WTC11 (cell line): ENCODE results near the gene TAX1BP3. TPM values are rescaled to one million over a fixed set of nuclear protein-coding genes. Genes with fewer than 3 reads are reported as not detected.

ENCODE experiments used
- ATAC-seq: fragments of 200-7000 bp; cut with Tn5 transposase; 2 replicates; pipeline ENCODE4 v1.10.0; 2021; ENCODE audit warnings: mild to moderate bottlenecking, moderate library complexity
- CTCF ChIA-PET: fragments of 300-600 bp; sonication (Branson Sonifier 250); formaldehyde crosslinking; loops from one replicate; lab custom pipeline; 2021; ENCODE audit warnings: antibody characterized with exemption; lab: Charles Lee
- POLR2A ChIA-PET: fragments of 350-600 bp; sonication (Branson Sonifier 250); formaldehyde crosslinking; loops from one replicate; lab custom pipeline; 2021; ENCODE audit warnings: antibody characterized with exemption; lab: Charles Lee
- DNase-seq: peaks from one replicate; pipeline ENCODE4 v3.0.0; 2021; ENCODE audit warnings: low spot score
- H3K27ac Mint-ChIP-seq: 2 replicates; pipeline ENCODE4 v1.8.0; 2021; ENCODE audit warnings: mixed read lengths
- H3K27me3 Mint-ChIP-seq: 2 replicates; pipeline ENCODE4 v1.8.0; 2021; ENCODE audit warnings: low read depth, mild to moderate bottlenecking, moderate library complexity, mixed read lengths
- H3K36me3 Mint-ChIP-seq: 2 replicates; pipeline ENCODE4 v1.8.0; 2021; ENCODE audit warnings: mixed read lengths
- H3K4me1 Mint-ChIP-seq: 2 replicates; pipeline ENCODE4 v1.8.0; 2022; ENCODE audit warnings: mixed read lengths
- H3K4me3 Mint-ChIP-seq: 2 replicates; pipeline ENCODE4 v1.8.0; 2021; ENCODE audit warnings: mild to moderate bottlenecking, moderate library complexity, mixed read lengths
- H3K9me3 Mint-ChIP-seq: 2 replicates; pipeline ENCODE4 v1.8.0; 2021; ENCODE audit warnings: mixed read lengths
- E2F1 ChIP-seq: sonication (generic); formaldehyde crosslinking; IDR thresholded peaks from 2 replicates; pipeline ENCODE4 v1.8.0; 2022; ENCODE audit warnings: mild to moderate bottlenecking, missing genetic modification reagents
- ESRRA ChIP-seq: sonication (generic); formaldehyde crosslinking; IDR thresholded peaks from 2 replicates; pipeline ENCODE4 v1.8.1; 2022; ENCODE audit warnings: mild to moderate bottlenecking, missing genetic modification reagents, borderline replicate concordance
- KAT7 ChIP-seq: sonication (generic); formaldehyde crosslinking; IDR thresholded peaks from 2 replicates; pipeline ENCODE4 v1.8.1; 2023; ENCODE audit warnings: missing genetic modification reagents, mild to moderate bottlenecking, borderline replicate concordance
- NFE2L1 ChIP-seq: sonication (generic); formaldehyde crosslinking; IDR thresholded peaks from 2 replicates; pipeline ENCODE4 v1.8.1; 2023; ENCODE audit warnings: missing genetic modification reagents
- NFYB ChIP-seq: sonication (generic); formaldehyde crosslinking; conservative IDR thresholded peaks from 2 replicates; pipeline ENCODE4 v1.8.0; 2022; ENCODE audit warnings: low read depth, missing genetic modification reagents
- PRRX2 ChIP-seq: fragments of 250-450 bp; sonication (Bioruptor Pico); IDR thresholded peaks from 2 replicates; pipeline ENCODE4 v1.8.0; 2021; ENCODE audit warnings: mild to moderate bottlenecking
- SOX15 ChIP-seq: fragments of 250-450 bp; sonication (Bioruptor Pico); IDR thresholded peaks from 2 replicates; pipeline ENCODE4 v1.9.0; 2021; ENCODE audit warnings: mild to moderate bottlenecking
- TP53 ChIP-seq: sonication (generic); formaldehyde crosslinking; IDR thresholded peaks from 2 replicates; pipeline ENCODE4 v1.8.1; 2023; ENCODE audit warnings: mild to moderate bottlenecking, missing genetic modification reagents
- USF2 ChIP-seq: sonication (generic); formaldehyde crosslinking; IDR thresholded peaks from 2 replicates; pipeline ENCODE4 v1.8.1; 2023; ENCODE audit warnings: mild to moderate bottlenecking, missing genetic modification reagents, moderate library complexity
- ZBTB43 ChIP-seq: sonication (generic); formaldehyde crosslinking; IDR thresholded peaks from 2 replicates; pipeline ENCODE4 v1.8.1; 2023; ENCODE audit warnings: mild to moderate bottlenecking, missing genetic modification reagents
- ZNF219 ChIP-seq: sonication (generic); formaldehyde crosslinking; IDR thresholded peaks from 2 replicates; pipeline ENCODE4 v1.8.0; 2023; ENCODE audit warnings: missing genetic modification reagents, mild to moderate bottlenecking, borderline replicate concordance
- ZNF263 ChIP-seq: sonication (generic); formaldehyde crosslinking; IDR thresholded peaks from 2 replicates; pipeline ENCODE4 v1.8.1; 2022; ENCODE audit warnings: low read depth, mild to moderate bottlenecking, moderate library complexity, missing genetic modification reagents
- ZNF423 ChIP-seq: fragments of 250-450 bp; sonication (Bioruptor Pico); IDR thresholded peaks from 2 replicates; pipeline ENCODE4 v2.1.2; 2022; ENCODE audit warnings: mild to moderate bottlenecking, moderate library complexity
- total RNA-seq: library from RNA; stranded (reverse); gene quantifications from 3 replicates; pipeline ENCODE4 v1.2.3, GENCODE V29; 2021
- TF ChIP-seq, protein P1 (sequence below): sonication (generic); formaldehyde crosslinking; IDR thresholded peaks from 2 replicates; pipeline ENCODE4 v1.8.1; 2023; ENCODE audit warnings: mild to moderate bottlenecking, missing genetic modification reagents, borderline replicate concordance
- TF ChIP-seq, protein P2 (sequence below): fragments of 250-450 bp; sonication (Bioruptor Pico); IDR thresholded peaks from 2 replicates; pipeline ENCODE4 v1.9.0; 2021; ENCODE audit warnings: mild to moderate bottlenecking
- TF ChIP-seq, protein P3 (sequence below): fragments of 250-450 bp; sonication (Bioruptor Pico); IDR thresholded peaks from 2 replicates; pipeline ENCODE4 v1.9.0; 2021; ENCODE audit warnings: mild to moderate bottlenecking, borderline replicate concordance
- TF ChIP-seq, protein P4 (sequence below): sonication (generic); formaldehyde crosslinking; conservative IDR thresholded peaks from 2 replicates; pipeline ENCODE4 v1.8.1; 2023; ENCODE audit warnings: mild to moderate bottlenecking, low read depth, missing genetic modification reagents, moderate library complexity

TAX1BP3 gene
- total RNA-seq, 1 experiment from 2014 or later, result 76.2 TPM

DNA sequence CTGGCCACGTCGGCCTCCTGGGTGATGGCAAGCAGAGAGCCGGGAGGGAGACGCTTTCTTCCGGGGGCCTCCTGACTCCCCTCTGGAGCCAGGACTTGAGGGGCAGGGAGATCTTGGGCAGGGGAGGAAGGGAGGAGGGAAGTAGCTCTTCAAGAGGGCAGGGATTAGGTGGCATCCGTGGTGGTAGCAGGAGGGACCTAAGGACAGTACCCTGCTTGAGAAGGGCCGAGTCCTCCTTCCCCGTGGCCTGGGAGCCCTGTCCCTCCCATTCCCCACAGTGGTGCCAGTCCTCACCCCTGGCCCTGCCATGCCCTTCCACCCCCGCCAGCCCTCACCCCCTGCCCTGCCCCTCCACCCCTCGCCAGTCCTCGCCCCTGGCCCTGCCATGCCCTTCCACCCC is 12.6 kb downstream of the TAX1BP3 start (continued):
- TF ChIP-seq, protein P1, sequence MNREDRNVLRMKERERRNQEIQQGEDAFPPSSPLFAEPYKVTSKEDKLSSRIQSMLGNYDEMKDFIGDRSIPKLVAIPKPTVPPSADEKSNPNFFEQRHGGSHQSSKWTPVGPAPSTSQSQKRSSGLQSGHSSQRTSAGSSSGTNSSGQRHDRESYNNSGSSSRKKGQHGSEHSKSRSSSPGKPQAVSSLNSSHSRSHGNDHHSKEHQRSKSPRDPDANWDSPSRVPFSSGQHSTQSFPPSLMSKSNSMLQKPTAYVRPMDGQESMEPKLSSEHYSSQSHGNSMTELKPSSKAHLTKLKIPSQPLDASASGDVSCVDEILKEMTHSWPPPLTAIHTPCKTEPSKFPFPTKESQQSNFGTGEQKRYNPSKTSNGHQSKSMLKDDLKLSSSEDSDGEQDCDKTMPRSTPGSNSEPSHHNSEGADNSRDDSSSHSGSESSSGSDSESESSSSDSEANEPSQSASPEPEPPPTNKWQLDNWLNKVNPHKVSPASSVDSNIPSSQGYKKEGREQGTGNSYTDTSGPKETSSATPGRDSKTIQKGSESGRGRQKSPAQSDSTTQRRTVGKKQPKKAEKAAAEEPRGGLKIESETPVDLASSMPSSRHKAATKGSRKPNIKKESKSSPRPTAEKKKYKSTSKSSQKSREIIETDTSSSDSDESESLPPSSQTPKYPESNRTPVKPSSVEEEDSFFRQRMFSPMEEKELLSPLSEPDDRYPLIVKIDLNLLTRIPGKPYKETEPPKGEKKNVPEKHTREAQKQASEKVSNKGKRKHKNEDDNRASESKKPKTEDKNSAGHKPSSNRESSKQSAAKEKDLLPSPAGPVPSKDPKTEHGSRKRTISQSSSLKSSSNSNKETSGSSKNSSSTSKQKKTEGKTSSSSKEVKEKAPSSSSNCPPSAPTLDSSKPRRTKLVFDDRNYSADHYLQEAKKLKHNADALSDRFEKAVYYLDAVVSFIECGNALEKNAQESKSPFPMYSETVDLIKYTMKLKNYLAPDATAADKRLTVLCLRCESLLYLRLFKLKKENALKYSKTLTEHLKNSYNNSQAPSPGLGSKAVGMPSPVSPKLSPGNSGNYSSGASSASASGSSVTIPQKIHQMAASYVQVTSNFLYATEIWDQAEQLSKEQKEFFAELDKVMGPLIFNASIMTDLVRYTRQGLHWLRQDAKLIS, result no peak
- no peak for TF ChIP-seq ESRRA (CRISPR knock-in tag)
- no peak for TF ChIP-seq NFE2L1
- TF ChIP-seq USF2 (CRISPR knock-in tag), result no peak
- TF ChIP-seq NFYB (CRISPR knock-in tag), result no peak
- no peak for TF ChIP-seq ZNF263 (CRISPR knock-in tag)
- no peak for TF ChIP-seq ZBTB43 (CRISPR knock-in tag)
- TF ChIP-seq, protein P2, sequence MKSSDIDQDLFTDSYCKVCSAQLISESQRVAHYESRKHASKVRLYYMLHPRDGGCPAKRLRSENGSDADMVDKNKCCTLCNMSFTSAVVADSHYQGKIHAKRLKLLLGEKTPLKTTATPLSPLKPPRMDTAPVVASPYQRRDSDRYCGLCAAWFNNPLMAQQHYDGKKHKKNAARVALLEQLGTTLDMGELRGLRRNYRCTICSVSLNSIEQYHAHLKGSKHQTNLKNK, result no peak
- no peak for TF ChIP-seq SOX15 (CRISPR knock-in tag)

DNA sequence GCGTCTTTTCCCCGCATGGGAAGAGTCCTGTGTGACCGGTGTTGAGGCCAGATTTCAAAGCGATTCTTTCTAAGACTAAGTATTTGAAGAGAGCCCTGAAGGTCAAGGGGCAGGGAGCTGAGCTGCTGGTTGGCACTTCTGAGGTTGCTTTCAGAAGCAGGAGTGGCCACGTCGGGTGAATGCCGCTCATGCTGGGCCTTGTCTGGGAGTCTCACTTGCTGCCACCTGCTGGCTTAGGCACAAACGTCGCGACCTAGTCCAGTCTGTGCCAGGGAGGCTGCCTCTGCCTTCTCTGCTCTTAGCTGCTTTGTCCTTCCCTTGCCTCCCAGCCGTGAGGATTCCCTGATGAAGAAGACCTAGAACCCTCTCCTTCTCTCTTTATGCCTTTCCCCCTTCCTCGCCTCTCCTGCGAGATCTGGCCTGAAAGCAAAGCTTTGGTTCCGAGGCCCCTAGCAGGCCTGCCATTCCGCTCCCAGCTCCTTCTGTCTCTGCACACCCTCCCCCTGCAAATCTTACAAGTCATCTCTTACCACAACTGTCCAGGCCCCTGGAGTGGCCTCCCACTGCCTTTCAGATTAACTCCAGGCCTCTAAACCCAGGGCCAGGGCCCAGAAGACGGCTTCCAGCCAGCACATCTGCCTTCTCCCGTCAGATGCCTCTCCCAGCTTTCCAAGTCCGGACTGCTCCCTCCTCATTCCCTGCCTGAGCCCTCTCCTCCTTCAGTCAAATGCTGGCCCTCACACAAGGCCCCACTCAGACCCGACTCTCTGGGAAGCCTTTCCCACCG is 20.4 kb downstream of the TAX1BP3 start:
- Mint-ChIP-seq H3K36me3 (peaks cover 7% of the 10 kb centered on the region; the same call in 1 of the 2 replicates), H3K4me1 (no peaks in the 10 kb centered on the region), H3K27me3 (no peaks in the 10 kb centered on the region), H3K9me3 (no peaks in the 10 kb centered on the region), H3K27ac (peak overlapping the region; percentile 17; the same call in 1 of the 2 replicates), H3K4me3 (no peak overlapping the region)
- peak; percentile 93 for ATAC-seq
- ChIA-PET CTCF (interaction anchor here (0.6 to 2.9 kb wide), 11 partner anchors 9 to 600 kb away, joined by 3 to 25 read pairs (median 6); partner anchors contain the start of genes CTNS, P2RX5 and SHPK), POLR2A (interaction anchor here (0.6 to 1.4 kb wide), 4 partner anchors 12 to 859 kb away, joined by 3 to 10 read pairs (median 3); partner anchors contain the start of genes CTNS, P2RX5 and SHPK)
- peak; percentile 58 for DNase-seq
- no peak for TF ChIP-seq KAT7
- TF ChIP-seq PRRX2 (CRISPR knock-in tag), result no peak
- TF ChIP-seq TP53 (CRISPR knock-in tag), result no peak
- no peak for TF ChIP-seq ZNF219
- TF ChIP-seq, protein P3, sequence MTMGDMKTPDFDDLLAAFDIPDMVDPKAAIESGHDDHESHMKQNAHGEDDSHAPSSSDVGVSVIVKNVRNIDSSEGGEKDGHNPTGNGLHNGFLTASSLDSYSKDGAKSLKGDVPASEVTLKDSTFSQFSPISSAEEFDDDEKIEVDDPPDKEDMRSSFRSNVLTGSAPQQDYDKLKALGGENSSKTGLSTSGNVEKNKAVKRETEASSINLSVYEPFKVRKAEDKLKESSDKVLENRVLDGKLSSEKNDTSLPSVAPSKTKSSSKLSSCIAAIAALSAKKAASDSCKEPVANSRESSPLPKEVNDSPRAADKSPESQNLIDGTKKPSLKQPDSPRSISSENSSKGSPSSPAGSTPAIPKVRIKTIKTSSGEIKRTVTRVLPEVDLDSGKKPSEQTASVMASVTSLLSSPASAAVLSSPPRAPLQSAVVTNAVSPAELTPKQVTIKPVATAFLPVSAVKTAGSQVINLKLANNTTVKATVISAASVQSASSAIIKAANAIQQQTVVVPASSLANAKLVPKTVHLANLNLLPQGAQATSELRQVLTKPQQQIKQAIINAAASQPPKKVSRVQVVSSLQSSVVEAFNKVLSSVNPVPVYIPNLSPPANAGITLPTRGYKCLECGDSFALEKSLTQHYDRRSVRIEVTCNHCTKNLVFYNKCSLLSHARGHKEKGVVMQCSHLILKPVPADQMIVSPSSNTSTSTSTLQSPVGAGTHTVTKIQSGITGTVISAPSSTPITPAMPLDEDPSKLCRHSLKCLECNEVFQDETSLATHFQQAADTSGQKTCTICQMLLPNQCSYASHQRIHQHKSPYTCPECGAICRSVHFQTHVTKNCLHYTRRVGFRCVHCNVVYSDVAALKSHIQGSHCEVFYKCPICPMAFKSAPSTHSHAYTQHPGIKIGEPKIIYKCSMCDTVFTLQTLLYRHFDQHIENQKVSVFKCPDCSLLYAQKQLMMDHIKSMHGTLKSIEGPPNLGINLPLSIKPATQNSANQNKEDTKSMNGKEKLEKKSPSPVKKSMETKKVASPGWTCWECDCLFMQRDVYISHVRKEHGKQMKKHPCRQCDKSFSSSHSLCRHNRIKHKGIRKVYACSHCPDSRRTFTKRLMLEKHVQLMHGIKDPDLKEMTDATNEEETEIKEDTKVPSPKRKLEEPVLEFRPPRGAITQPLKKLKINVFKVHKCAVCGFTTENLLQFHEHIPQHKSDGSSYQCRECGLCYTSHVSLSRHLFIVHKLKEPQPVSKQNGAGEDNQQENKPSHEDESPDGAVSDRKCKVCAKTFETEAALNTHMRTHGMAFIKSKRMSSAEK (CRISPR knock-in tag), result no peak
- TF ChIP-seq, protein P4, sequence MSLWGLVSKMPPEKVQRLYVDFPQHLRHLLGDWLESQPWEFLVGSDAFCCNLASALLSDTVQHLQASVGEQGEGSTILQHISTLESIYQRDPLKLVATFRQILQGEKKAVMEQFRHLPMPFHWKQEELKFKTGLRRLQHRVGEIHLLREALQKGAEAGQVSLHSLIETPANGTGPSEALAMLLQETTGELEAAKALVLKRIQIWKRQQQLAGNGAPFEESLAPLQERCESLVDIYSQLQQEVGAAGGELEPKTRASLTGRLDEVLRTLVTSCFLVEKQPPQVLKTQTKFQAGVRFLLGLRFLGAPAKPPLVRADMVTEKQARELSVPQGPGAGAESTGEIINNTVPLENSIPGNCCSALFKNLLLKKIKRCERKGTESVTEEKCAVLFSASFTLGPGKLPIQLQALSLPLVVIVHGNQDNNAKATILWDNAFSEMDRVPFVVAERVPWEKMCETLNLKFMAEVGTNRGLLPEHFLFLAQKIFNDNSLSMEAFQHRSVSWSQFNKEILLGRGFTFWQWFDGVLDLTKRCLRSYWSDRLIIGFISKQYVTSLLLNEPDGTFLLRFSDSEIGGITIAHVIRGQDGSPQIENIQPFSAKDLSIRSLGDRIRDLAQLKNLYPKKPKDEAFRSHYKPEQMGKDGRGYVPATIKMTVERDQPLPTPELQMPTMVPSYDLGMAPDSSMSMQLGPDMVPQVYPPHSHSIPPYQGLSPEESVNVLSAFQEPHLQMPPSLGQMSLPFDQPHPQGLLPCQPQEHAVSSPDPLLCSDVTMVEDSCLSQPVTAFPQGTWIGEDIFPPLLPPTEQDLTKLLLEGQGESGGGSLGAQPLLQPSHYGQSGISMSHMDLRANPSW, result no peak
- TF ChIP-seq E2F1 (CRISPR knock-in tag), result no peak
- no peak for TF ChIP-seq ZNF423 (CRISPR knock-in tag)
